MM.1S (cell line): Measurements from ENCODE around the gene DELE1.

Source experiments
- DNase-seq: peaks from one replicate; pipeline ENCODE4 v3.0.0-alpha.2; 2015
- H2AFZ ChIP-seq: fragments of 300-600 bp; sonication (generic); 2 replicates; pipeline ENCODE4 v1.6.0; 2016; ENCODE audit warnings: antibody characterized with exemption, low read length
- H3F3A ChIP-seq: fragments of 300-600 bp; sonication (generic); 2 replicates; pipeline ENCODE4 v1.6.1; 2016; ENCODE audit warnings: mild to moderate bottlenecking, antibody characterized with exemption, low read length, moderate library complexity, mixed read lengths; ENCODE audit not compliant: insufficient read depth
- H3K27ac ChIP-seq: fragments of 300-600 bp; sonication (generic); 2 replicates; pipeline ENCODE4 v1.5.1; 2016; ENCODE audit warnings: mild to moderate bottlenecking, low read length
- H3K27me3 ChIP-seq: fragments of 300-600 bp; sonication (generic); replicated peaks from 2 replicates; pipeline ENCODE4 v1.6.0; 2016; ENCODE audit warnings: low read length; ENCODE audit not compliant: insufficient read depth
- H3K36me3 ChIP-seq: fragments of 300-600 bp; sonication (generic); replicated peaks from 2 replicates; pipeline ENCODE4 v1.6.1; 2016; ENCODE audit warnings: mild to moderate bottlenecking, low read length, mixed read lengths; ENCODE audit not compliant: insufficient read depth
- H3K4me1 ChIP-seq: fragments of 300-600 bp; sonication (generic); 2 replicates; pipeline ENCODE4 v1.6.1; 2016; ENCODE audit warnings: low read length, mixed read lengths
- H3K4me2 ChIP-seq: fragments of 300-600 bp; sonication (generic); 2 replicates; pipeline ENCODE4 v1.6.0; 2016; ENCODE audit warnings: low read depth, low read length
- H3K4me3 ChIP-seq: fragments of 300-600 bp; sonication (generic); 2 replicates; pipeline ENCODE4 v1.5.1; 2016; ENCODE audit warnings: low read length, mixed read lengths
- H3K79me2 ChIP-seq: fragments of 300-600 bp; sonication (generic); 2 replicates; pipeline ENCODE4 v1.6.1; 2016; ENCODE audit warnings: mixed run types, low read length, mixed read lengths
- H3K9ac ChIP-seq: fragments of 300-600 bp; sonication (generic); 2 replicates; pipeline ENCODE4 v1.6.1; 2016; ENCODE audit warnings: low read length, mixed read lengths
- H3K9me2 ChIP-seq: fragments of 300-600 bp; sonication (generic); replicated peaks from 2 replicates; pipeline ENCODE4 v1.6.1; 2016; ENCODE audit warnings: mild to moderate bottlenecking, low read length, mixed read lengths; ENCODE audit not compliant: insufficient read depth
- H3K9me3 ChIP-seq: fragments of 300-600 bp; sonication (generic); replicated peaks from 2 replicates; pipeline ENCODE4 v1.6.1; 2016; ENCODE audit warnings: mild to moderate bottlenecking, low read length, mixed read lengths; ENCODE audit not compliant: insufficient read depth
- H4K20me1 ChIP-seq: fragments of 300-600 bp; sonication (generic); 2 replicates; pipeline ENCODE4 v1.6.1; 2016; ENCODE audit warnings: mild to moderate bottlenecking, low read length, moderate library complexity, mixed read lengths; ENCODE audit not compliant: insufficient read depth
- EZH2 ChIP-seq: fragments of 300-600 bp; sonication (generic); optimal IDR thresholded peaks from 2 replicates; pipeline ENCODE3; 2017; ENCODE audit warnings: low read depth, mild to moderate bottlenecking, antibody characterized with exemption, low read length, mixed read lengths
- EZH2phosphoT487 ChIP-seq: fragments of 300-600 bp; sonication (generic); IDR thresholded peaks from 2 replicates; pipeline ENCODE4 v1.6.1; 2018; ENCODE audit warnings: antibody characterized with exemption, low read length
- TF ChIP-seq, protein P1 (sequence below): fragments of 300-600 bp; sonication (generic); IDR thresholded peaks from 2 replicates; pipeline ENCODE4 v1.5.1; 2016; ENCODE audit warnings: antibody characterized with exemption, low read length, mixed read lengths

Gene DELE1

DNA sequence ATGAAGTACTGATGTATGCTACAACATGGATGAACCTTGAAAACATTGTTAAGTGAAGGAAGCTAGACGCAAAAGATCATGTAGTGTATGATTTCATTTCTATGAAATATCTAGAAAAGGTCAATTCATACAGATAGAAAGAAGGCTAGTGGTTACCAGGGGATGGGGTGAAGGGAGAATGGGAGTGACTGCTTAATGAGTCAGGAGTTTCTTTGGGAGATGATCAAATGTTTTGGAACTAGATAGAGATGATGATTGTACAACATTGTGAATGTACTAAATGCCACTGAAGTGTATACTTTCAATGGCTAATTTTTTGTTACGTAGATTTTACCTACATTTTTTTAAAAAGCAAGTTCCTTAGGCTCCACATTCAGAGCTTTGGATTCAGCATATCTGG is 14.9 kb upstream of the DELE1 start:
- H3K27ac ChIP-seq: no peak overlapping the region
- H3K36me3 ChIP-seq: no peaks in the 10 kb centered on the region
- H4K20me1 ChIP-seq: no peaks in the 10 kb centered on the region
- TF ChIP-seq, protein P1, sequence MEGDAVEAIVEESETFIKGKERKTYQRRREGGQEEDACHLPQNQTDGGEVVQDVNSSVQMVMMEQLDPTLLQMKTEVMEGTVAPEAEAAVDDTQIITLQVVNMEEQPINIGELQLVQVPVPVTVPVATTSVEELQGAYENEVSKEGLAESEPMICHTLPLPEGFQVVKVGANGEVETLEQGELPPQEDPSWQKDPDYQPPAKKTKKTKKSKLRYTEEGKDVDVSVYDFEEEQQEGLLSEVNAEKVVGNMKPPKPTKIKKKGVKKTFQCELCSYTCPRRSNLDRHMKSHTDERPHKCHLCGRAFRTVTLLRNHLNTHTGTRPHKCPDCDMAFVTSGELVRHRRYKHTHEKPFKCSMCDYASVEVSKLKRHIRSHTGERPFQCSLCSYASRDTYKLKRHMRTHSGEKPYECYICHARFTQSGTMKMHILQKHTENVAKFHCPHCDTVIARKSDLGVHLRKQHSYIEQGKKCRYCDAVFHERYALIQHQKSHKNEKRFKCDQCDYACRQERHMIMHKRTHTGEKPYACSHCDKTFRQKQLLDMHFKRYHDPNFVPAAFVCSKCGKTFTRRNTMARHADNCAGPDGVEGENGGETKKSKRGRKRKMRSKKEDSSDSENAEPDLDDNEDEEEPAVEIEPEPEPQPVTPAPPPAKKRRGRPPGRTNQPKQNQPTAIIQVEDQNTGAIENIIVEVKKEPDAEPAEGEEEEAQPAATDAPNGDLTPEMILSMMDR: no peak
- no peak for TF ChIP-seq EZH2
- TF ChIP-seq EZH2phosphoT487: no peak
- no peaks in the 10 kb centered on the region for H3K27me3 ChIP-seq
- H3F3A ChIP-seq: 0 out of 2 replicates have a peak, but pooled peaks cover 2% of the 10 kb centered on the region
- no peak for DNase-seq
- no peak overlapping the region for H3K9ac ChIP-seq
- no peak overlapping the region for H3K4me2 ChIP-seq
- no peaks in the 10 kb centered on the region for H3K9me3 ChIP-seq
- no peaks in the 10 kb centered on the region for H3K9me2 ChIP-seq
- no peaks in the 10 kb centered on the region for H3K79me2 ChIP-seq
- H3K4me1 ChIP-seq: no peaks in the 10 kb centered on the region; the same call in 1 of the 2 replicates
- no peak overlapping the region for H2AFZ ChIP-seq
- no peak overlapping the region for H3K4me3 ChIP-seq

DNA sequence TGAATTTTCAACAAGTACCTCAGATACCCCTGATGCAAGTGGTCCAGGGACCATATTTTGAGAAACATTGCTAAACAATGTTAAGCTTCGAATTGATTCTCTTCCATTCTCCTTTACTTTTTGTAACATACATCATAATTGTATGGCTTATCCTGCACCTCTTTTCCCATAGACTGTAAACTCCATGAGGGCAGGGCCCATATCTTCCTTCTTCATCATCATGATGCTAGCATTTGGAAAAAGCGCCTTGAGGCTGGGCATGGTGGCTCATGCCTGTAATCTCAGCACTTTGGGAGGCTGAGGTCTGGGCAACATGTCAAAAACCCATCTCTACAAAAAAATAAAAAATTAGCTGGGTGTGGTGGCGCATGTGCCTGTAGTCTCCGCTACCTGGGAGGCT is 14.5 kb upstream of the DELE1 start:
- no peaks in the 10 kb centered on the region for H3K27me3 ChIP-seq
- no peaks in the 10 kb centered on the region for H3K9me2 ChIP-seq
- no peaks in the 10 kb centered on the region for H4K20me1 ChIP-seq
- no peaks in the 10 kb centered on the region for H3K79me2 ChIP-seq
- no peak overlapping the region for H3K4me2 ChIP-seq
- no peak for TF ChIP-seq EZH2phosphoT487
- TF ChIP-seq EZH2: no peak
- TF ChIP-seq, protein P1: no peak
- no peak overlapping the region for H3K9ac ChIP-seq
- H3K4me1 ChIP-seq: no peaks in the 10 kb centered on the region; the same call in 1 of the 2 replicates
- H3K4me3 ChIP-seq: no peak overlapping the region
- no peak overlapping the region for H3K27ac ChIP-seq
- no peak for DNase-seq
- no peaks in the 10 kb centered on the region for H3K9me3 ChIP-seq
- H3F3A ChIP-seq: 0 out of 2 replicates have a peak, but pooled peaks cover 4% of the 10 kb centered on the region
- no peaks in the 10 kb centered on the region for H3K36me3 ChIP-seq
- no peak overlapping the region for H2AFZ ChIP-seq

DNA sequence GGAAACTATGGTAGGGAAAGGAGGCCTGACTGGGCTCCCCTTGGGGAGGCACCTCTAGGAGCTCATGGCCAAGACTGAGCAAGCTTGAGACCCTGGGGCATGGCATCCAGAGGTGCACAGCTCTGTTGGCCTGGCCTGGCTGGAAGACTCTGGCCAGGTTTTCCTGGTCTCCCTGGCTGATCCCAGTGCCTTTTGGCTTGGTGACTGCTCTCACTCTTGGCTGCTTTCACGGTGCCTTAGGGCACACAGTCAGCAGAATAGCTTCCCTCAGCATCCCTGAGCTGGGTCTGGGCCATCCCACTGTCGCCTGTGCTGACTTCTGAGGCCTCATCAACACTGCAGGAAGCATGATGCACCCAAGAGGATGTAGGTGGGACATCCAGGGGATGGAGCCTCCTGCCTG is 13.4 kb upstream of the DELE1 start:
- no peak overlapping the region for H2AFZ ChIP-seq
- no peak for DNase-seq

More for the DNA sequence above, 13.4 kb upstream of the DELE1 start:
- Histone ChIP-seq H3K36me3 (no peaks in the 10 kb centered on the region), H3K4me2 (no peak overlapping the region), H3K9me2 (no peaks in the 10 kb centered on the region), H3K9ac (no peak overlapping the region), H4K20me1 (no peaks in the 10 kb centered on the region), H3F3A (0 out of 2 replicates have a peak, but pooled peaks cover 4% of the 10 kb centered on the region), H3K79me2 (no peaks in the 10 kb centered on the region), H3K27ac (no peak overlapping the region), H3K9me3 (no peaks in the 10 kb centered on the region), H3K4me3 (no peak overlapping the region), H3K27me3 (no peaks in the 10 kb centered on the region), H3K4me1 (peaks cover 5% of the 10 kb centered on the region)
- TF ChIP-seq EZH2phosphoT487 (no peak), EZH2 (no peak)
- TF ChIP-seq, protein P1: no peak
